Left kidney (tissue), 8 donors: ENCODE results near the gene POMZP3. TPM values are rescaled to one million over a fixed set of nuclear protein-coding genes. Genes with fewer than 3 reads are reported as not detected.
"Not testable (repeated sequence)": the region's sequence is repeated elsewhere in the genome, so short reads cannot be mapped to it uniquely, and the experiment has no call there.

ENCODE experiments used
- DNase-seq: peaks from one replicate; pipeline ENCODE4 v3.0.0-alpha.2; 2013
- long read RNA-seq, 8 donors: transcript quantifications; one replicate each; lab custom pipeline, GENCODE V29; 2026
- polyA plus RNA-seq: library from polyadenylated mRNA; unstranded; fragments of 120-200 nt; gene quantifications from one replicate; pipeline ENCODE4 v1.2.1, GENCODE V29; 2013; ENCODE audit not compliant: insufficient read length

Gene POMZP3
- 20.0 TPM for polyA plus RNA-seq
- long read RNA-seq, donor 1, partial matches to known transcripts, result 0 of 3 reads
- long read RNA-seq, donor 1, other reads (novel, unspliced or antisense), result 0 of 3 reads
- long read RNA-seq, donor 2, transcript POMZP3-202 (7 exons, 1,490 nt), result major isoform, 14 of 15 reads
- long read RNA-seq, donor 2, partial matches to known transcripts, result 0 of 15 reads
- long read RNA-seq, donor 2, other reads (novel, unspliced or antisense), result 0 of 15 reads
- long read RNA-seq, donor 3, partial matches to known transcripts, result 0 of 3 reads
- long read RNA-seq, donor 3, other reads (novel, unspliced or antisense), result 0 of 3 reads
- long read RNA-seq, donor 4, partial matches to known transcripts, result 0 of 1 reads
- long read RNA-seq, donor 4, other reads (novel, unspliced or antisense), result 0 of 1 reads
- long read RNA-seq, donor 5, transcript POMZP3-202 (7 exons, 1,490 nt), result major isoform, 9 of 9 reads
- long read RNA-seq, donor 5, partial matches to known transcripts, result 0 of 9 reads
- long read RNA-seq, donor 5, other reads (novel, unspliced or antisense), result 0 of 9 reads
- long read RNA-seq, donor 6, transcript POMZP3-202 (7 exons, 1,490 nt), result major isoform, 9 of 19 reads
- long read RNA-seq, donor 6, partial matches to known transcripts, result 10 of 19 reads
- long read RNA-seq, donor 6, other reads (novel, unspliced or antisense), result 0 of 19 reads
- long read RNA-seq, donor 7, transcript POMZP3-202 (7 exons, 1,490 nt), result major isoform, 5 of 10 reads
- long read RNA-seq, donor 7, partial matches to known transcripts, result 5 of 10 reads
- long read RNA-seq, donor 7, other reads (novel, unspliced or antisense), result 0 of 10 reads
- long read RNA-seq, donor 8, partial matches to known transcripts, result 0 of 3 reads
- long read RNA-seq, donor 8, other reads (novel, unspliced or antisense), result 0 of 3 reads

DNA sequence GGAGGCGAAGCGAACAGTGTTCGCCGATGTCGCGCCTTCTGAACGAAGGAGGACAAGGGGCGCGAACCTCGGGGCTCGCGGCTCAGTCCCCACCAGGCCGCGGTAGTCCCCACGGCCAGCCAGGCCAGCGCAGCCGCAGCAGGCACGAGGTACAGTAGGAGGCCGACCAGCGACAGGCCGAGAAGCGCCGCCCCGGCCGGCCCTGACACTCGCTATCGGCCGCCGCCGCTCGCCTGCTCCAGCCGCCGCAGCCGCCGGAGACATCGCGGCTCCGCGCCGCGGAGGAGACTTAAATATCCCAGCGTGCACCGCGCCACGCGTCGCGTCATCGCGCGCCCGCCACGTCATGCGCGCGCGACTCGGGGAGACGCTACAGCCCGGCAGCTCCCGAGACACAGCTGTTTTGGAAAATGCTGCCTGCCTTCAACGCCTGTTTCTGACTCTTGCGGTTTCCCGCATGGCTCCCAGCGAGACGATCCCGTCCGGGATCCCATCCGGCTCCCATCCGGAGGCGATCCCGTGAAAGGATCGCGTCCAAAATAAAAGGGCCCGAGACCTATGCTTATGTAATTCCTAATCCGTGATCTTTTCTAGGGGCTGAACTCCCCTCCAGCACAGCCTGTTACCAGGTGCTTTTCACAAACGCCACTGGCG is at the start of gene POMZP3:
POMZP3 (minus strand) TSS at position 291 of the 654 bp plus-strand sequence. CDS start 1,215 bp downstream, outside the sequence.
- DNase-seq, result peak; percentile 19

DNA sequence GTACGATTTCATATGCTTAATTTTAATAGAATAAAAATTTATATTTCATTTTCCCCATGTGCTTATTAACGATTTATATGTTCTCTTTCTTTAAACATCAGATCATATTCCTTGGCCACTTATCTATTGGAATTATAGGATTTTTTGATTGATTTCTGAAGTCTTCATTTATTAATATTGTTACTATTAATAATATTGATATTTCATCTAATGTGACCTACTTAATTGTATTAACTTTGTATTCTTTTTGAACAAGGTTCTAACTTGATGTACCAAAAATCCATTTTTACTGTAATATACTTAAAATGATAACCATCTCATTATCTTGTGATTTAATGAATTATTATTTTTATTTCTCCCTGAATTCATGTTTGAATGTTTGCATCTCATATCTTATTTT is 48.7 kb upstream of the POMZP3 start:
- DNase-seq, result not testable (repeated sequence)

DNA sequence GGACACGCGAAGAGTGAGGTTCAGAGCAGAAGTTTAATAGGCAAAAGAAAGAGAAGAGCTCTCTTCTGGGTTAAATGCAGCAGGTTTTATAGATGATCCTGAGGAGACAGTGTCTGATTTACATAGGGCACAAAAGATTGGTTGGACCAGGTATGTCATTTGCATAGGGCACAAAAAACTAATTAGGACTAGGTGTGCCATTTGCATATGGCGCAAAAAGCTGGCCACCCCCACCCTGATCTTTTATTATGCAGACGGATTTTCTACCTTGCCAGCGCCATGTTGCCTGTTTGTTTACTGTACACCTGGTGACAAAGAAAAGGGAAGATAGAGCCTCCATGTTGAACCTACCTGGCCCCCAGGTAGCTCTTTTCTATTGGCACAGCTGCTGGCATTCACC is 46.3 kb upstream of the POMZP3 start:
- DNase-seq, result not testable (repeated sequence)

DNA sequence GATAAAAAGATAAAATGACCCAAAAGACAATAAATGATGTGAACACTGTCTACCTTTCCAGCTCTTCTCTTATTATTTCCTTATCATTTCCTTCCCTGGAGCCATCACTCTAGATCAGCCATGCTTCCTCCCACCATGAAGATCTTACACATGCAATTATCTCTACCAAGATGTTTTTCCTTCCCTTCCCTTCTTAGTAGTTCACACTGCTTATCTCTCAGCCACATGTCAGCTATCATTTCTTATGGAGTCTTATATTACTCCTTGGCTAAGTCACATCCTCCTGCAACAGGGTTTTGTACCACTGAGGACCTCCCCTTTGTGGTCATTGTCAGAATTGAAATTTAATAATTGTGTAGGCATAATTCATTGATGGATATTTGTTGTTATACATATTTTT is 32.1 kb upstream of the POMZP3 start:
- not testable (repeated sequence) for DNase-seq

DNA sequence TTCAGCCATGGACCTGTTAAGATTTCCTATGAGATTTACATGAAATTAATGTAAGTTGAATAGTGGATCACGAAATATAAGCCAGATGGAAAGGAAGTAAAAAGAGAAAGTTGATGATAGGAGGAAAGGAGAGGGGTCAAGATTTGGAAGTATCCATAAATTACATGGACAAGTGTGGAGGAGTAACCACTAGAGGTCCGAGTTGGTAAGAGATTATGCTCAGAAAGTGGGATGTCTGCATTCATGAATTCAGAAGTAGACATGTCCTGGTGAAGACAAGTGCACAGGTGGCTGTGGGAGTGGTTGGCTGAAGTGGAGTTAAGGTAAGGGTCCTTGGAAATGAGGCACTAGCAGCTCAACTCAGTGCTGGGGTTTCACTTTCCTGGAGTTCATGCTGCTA is 29.3 kb upstream of the POMZP3 start:
- not testable (repeated sequence) for DNase-seq

DNA sequence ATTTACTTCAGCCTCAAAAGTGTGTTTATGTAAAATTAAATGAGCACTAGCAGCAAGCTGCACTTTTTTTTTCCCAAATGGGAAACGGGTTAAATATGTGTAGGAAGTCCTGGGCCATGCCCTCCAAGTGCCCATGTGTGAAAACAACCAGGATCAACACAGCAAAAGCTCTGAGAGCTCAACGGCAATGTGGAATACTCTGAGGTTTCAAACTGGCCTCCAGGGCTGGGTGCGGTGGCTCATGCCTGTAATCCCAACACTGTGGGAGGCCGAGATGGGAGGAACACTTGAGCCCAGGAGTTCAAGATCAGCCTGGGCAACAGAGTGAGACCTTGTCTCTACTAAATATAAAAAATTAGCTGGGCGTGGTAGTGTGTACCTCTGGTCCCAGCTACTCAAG is 15.5 kb upstream of the POMZP3 start:
- not testable (repeated sequence) for DNase-seq

DNA sequence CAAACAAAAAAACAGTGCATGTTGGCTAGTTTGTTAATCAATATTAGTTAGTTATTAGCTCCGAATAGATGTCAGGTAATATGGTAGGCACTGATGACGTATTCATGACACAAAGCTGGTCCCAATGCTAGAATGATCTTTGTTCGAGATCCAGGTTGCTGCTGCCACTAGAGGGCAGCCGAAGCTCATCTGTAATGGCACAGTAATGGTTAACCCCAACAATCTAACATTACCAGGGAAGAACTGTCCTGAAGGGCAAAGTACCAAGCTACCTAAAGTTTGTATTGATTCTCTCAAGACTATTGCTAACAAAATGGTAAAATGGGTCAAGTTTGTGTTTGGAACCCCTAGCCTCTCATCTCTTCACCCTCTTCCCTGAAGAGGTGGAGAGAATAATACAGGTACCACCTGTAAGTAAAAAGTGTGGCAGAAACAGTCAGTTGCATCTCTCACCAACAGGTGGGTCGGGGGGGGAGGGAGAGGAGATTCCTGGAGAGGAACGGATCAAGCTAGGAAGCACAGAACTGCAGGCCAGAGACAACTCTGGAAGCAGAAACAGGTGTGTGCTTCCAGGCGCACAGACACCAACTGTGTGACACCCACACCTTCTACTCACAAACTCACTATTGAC is 10.1 kb upstream of the POMZP3 start:
- DNase-seq, result not testable (repeated sequence)

DNA sequence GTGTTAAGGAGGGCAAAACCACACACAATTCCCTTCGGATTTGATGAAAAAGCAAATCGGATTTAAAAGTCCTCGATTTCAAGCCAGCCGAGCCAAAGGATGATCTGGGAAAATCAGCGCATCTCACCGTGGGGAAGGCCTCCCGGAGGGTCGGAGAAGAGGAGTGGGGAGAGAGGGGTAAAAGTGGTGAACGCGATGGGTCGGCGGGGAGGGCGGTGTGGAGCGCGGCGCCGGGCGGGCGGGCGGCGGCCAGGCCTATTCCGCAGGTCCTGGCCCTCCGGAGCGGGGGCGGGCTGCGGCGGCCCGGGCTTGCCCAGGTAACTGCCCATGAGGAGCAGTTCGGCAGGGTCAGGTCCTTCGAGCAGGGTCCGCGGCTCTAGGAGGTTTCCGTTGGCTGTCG is 498 bp downstream of the POMZP3 start:
- not testable (repeated sequence) for DNase-seq

DNA sequence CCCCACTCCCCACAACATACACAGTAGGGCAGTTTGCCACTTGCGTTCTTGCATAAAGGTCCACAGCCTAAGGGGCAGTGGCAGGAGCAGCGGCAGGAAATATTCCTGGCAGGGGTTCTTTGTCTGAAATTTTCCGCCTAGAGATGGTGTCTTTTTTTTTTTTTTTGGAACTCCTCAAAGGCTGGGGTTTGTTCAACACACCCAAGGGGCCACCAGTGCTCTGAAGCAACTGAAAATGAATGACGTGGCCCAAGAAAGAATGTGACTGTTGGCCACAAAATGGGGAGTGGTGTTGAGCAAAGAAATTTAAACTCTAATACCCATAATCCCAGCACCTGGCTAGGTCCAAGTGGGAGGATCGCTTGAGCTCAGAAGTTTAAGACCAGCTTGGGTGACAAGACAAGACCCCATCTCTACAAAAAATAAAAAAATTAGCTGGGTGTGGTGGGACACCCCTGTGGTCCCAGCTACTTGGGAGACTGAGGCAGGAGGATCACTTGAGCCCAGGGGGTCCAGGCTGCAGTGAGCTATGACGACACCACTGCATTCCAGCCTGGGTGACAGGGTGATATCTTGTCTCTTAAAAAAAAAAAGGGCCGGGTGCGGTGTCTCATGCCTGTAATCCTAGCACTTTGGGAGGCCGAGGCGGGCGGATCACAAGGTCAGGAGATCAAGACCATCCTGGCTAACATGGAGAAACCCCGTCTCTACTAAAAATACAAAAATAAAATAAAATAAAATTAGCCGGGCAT is 7.5 kb downstream of the POMZP3 start:
- DNase-seq, result not testable (repeated sequence)

DNA sequence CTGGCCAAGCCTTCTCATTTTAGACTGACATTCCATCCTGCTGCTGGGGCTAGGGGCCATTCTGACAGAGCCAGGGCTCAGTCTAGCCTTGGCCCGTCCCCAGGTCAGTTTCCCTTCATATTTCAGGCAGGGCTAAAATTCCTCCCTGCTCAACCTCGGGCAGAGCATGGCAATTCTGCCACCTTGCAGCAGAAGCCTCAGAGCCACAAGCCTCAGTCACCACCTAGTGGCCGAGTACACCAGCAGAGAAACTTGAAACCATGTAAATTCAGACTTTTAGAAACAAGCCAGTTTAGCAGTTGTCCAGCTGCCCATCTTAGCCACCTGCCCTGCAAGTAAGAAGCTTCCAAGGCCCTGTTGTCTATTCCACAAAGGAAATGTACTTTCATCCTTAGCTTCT is 13.3 kb downstream of the POMZP3 start:
- not testable (repeated sequence) for DNase-seq

DNA sequence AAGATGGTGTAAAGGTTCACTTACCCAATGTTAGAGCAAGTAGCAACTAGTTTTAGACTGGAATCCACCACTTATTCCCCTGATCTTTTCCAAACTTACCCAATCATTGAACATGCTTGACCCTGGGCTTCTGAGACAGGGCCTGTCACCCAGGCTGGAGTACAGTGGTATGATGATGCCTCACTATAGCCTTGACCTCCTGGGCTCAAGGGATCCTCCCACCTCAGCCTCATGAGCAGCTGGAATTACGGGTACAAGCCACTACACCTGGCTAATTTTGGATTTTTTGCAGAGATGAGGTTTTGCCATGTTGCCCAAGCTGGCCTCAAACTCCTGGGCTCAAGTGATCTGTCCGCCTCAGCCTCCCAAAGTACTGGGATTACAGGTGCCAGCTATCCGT is 14.8 kb downstream of the POMZP3 start:
- DNase-seq, result not testable (repeated sequence)

DNA sequence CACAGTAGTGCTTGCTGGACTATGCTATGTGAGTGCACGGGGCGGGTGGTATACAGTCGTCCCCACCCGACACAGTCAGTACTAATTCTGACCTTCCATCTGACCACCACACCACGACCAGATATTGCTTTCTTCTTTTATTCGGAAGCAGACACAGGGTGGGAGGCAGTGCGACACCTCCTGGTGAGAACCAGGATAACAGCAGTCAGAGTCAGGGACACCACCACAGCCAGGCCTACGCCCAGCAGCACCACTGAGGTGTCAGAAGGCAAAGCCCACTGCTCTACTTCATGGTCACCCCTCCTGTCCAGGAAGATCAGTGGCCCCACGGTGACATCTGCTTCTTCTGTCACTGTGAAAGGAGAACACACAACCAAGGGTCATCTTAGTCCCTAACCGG is 17.2 kb downstream of the POMZP3 start:
- not testable (repeated sequence) for DNase-seq

DNA sequence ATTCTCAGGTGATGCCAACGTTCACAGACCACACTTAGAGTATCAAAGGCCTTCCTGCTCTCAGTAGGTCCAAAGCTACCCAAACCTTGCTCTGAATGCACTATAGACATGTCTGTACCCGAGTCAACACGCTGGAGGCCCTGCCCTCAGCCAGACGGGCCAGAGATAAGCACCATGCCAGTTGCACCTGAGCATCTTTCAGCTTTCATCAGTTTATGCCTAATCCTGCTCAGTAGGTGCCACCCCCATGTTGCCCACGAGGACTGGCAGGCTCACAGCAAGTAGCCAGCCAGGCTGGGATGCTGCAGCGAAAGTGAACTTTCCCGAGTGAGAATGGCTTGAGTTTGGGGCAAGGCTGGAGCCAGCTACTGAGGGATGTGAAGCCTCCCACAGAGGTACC is 18.6 kb downstream of the POMZP3 start:
- not testable (repeated sequence) for DNase-seq

DNA sequence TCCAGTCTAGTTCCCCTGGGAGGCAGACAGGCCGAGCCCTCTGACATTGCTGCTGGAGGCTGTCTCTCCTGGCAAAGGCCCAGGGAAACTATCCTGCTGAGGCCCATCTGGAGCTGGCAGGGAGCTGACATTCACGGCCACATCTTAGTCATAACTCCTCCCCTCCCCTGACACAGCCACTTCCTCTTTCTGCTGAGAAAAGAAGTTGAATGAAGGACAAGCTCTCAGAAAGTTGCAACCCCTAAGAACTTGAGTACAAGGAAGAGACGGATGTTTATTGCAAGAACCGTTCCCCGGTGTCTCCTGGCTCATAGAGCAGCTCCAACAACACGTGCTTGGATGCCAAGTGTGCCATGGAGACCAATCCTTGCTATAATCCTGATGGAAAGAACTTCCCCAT is 21.1 kb downstream of the POMZP3 start:
- DNase-seq, result peak; percentile 5

DNA sequence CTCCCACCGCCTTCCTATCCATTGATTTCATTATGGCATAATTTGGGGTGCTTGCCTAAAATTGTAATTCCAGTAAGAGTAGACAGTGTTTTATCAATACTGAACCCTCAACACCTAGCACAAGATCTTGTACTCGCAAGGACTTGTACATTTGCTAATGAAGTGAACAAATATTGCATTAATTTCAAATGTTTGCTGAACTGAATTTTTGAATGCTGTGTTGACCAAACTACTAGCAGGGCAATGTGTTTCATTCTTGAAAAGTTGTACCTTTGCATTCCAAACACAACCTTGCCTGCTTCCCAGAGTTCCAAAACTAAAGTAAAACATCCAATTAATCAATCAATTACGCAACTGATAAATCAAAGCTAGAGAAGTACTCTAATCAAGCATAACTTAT is 26.4 kb downstream of the POMZP3 start:
- not testable (repeated sequence) for DNase-seq

DNA sequence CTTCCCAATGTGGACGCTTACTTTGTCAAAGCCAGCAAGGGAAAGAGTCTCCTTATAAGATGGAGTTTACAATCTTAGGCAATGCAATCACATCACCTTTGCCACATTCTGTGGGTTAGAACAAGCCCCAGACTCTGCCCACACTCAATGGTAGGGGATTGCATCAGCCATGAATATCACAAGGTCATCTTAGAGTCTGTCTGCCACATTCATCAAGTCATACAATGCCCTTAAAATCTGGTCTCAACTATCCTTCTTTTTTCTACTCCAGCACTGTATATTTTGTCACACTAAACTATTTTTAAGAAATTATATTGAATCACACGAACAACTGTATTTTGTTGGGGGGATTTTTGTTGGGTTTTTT is 27.0 kb downstream of the POMZP3 start:
- DNase-seq, result not testable (repeated sequence)

DNA sequence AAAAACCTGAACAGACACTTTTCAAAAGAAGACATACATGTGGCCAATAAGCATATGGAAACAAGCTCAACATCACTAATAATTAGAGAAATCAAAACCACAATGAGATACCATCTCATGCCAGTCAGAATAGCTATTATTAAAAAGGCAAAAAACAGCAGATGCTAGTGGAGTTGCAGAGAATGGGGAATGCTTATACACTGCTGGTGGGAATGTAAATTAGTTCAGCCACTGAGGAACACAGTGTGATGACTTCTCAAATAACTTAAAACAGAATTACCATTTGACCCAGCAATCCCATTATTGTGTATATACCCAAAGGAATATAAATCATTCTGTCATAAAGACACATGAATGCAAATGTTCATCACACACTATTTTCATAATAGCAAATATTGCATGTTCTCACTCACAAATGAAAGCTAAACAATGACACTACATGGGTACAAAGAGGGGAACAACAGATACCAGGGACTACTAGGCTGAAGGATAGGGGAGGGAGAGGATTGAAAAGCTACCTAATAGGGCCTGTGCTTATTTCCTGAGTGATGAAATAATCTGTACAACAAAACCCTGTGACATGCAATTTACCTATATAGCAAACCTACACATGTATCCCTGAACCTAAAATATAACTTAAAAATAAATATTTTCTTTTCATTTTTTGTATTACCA is 28.4 kb downstream of the POMZP3 start:
- DNase-seq, result not testable (repeated sequence)

DNA sequence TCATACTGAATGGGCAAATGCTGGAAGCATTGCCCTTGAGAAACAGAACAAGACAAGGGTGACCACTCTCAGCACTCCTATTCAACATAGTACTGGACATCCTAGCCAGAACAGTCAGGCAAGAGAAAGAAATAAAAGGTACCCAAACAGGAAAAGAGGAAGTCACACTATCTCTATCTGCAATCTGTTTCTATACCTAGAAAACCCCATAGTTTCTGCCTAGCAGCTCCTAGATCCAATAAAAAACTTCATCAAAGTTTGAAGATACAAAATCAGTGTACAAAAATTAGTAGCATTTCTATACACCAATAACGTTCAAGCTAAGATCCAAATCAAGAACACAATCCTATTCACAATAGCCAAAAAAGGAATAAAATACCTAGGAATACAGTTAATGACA is 29.8 kb downstream of the POMZP3 start:
- not testable (repeated sequence) for DNase-seq

DNA sequence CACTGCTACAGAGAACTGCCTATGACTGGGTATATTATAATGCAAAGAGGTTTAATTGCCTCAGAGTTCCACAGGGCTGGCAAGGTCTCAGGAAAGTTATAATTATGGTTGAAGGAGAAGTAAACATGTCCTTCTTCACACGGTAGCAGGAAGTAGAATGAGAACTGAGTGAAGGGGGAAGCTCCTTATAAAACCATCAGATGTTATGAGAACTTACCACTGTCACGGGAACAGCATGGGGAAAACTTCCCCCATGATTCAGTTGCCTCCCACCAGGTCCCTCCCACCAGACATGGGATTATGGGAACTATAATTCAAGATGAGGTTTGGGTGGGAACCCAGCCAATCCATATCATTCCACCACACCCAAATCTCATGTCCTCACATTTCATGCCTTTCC is 34.4 kb downstream of the POMZP3 start:
- not testable (repeated sequence) for DNase-seq

DNA sequence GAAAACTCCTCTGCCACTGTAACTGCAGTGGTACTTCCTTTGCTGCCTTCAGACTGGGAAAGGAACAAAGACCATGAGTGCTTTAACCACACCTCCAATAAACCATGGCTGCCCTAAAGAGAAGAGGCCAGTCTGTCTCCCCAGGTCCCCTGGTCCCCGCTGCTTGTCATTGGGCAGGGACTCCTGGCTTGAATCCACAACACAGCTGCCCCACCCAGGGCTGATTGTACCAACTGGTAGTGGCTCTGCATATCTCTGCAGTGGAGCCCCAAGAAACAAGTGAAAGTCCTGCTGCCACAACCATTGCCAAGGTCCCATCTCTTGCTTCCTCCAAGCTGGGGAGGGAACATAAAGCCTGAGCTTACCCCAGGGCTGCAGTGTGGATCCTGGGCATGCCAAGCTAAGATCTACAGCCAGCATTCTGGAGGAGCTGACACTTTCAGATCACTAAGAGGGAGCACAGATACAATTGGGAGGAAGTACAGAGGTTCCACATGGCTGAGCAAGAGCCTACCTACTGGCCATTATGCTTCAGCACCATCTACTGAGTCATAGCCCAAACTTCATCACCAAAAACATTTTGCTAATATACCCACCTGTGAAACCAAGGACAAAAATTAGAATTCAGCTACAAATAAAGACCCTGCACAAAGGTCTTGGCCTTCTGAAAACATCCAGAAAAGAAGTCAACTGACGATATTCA is 35.3 kb downstream of the POMZP3 start:
- DNase-seq, result not testable (repeated sequence)
